HUES64 (cell line): ENCODE measurements around the gene DRC7.
"Not testable (repeated sequence)": the region's sequence is repeated elsewhere in the genome, so short reads cannot be mapped to it uniquely, and the experiment has no call there.

Experiments
- H3K27ac ChIP-seq: 2 replicates; pipeline ENCODE4 v1.7.0; 2013; ENCODE audit warnings: low read depth, low read length, inconsistent platforms
- H3K27me3 ChIP-seq: 2 replicates; pipeline ENCODE4 v1.6.1; 2013; ENCODE audit warnings: mild to moderate bottlenecking, low read length; ENCODE audit not compliant: insufficient read depth
- H3K36me3 ChIP-seq: 2 replicates; pipeline ENCODE4 v1.6.1; 2013; ENCODE audit warnings: mild to moderate bottlenecking, low read length; ENCODE audit not compliant: insufficient read depth
- H3K4me1 ChIP-seq: 2 replicates; pipeline ENCODE4 v1.6.1; 2013; ENCODE audit warnings: mild to moderate bottlenecking, low read length, moderate library complexity; ENCODE audit not compliant: insufficient read depth
- H3K4me3 ChIP-seq: 2 replicates; pipeline ENCODE4 v1.5.1; 2013; ENCODE audit warnings: mild to moderate bottlenecking, low read length, moderate library complexity
- H3K9ac ChIP-seq: 2 replicates; pipeline ENCODE4 v1.6.1; 2013; ENCODE audit warnings: mild to moderate bottlenecking, low read depth, low read length
- H3K9me3 ChIP-seq: 2 replicates; pipeline ENCODE4 v1.6.1; 2013; ENCODE audit warnings: low read depth, low read length; ENCODE audit not compliant: insufficient read depth
- WGBS: fragments of 150-250, 120-280 bp; methylation state at CpG from one replicate; pipeline ENCODE4 v1.1.7; 2013; ENCODE audit warnings: missing lambda C conversion rate; 5-methylcytosine and 5-hydroxymethylcytosine counted together

Gene DRC7

DNA sequence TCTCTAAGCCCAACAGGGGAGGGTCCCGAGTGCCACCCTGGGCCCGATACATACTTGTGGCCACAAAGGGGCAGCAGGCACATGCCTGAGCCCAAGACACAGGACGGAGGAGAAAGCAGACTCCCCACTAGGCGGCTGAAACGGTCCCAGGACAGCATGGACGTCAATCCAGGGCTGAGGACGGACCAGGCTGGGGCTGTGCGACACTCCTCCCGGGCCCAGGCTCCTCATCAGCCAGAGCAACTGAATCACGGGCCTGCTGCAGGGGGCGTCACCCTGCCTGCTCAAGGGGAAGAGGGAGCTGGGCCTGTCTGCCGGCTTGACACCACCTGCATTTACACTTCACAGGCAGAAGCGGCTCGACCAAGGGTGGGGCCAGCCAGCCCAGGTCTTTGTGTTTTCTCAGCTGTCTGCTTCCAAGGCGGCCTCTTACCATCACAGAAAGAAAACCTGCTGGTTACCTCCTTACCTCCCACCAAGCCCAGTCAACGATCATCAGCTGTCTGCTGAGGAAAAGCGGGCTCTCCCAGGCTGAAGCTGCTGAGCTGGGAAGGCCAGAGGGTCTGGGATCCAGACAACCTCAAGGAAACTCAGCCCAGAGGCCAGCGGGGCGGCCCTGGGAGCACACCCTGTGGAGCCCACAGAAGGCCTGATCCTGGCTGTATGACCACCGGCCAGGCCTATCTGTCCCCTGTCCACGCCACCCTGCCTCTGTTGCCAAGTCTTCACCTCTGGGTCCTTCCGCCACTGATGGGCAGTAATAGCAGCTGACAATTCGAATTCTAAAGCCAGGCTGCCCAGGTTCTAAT lies 81.3 kb downstream of the DRC7 start:
- peaks cover 21% of the 10 kb centered on the region for H3K4me1 ChIP-seq
- H3K9ac ChIP-seq = no peak overlapping the region
- H3K27ac ChIP-seq = peak overlapping the region; percentile 39; the same call in 1 of the 2 replicates
- H3K9me3 ChIP-seq = no peaks in the 10 kb centered on the region
- no peak overlapping the region for H3K4me3 ChIP-seq
- WGBS = 10% methylated on average over 23 of the region's 23 CpGs
- no peaks in the 10 kb centered on the region for H3K36me3 ChIP-seq
- H3K27me3 ChIP-seq = no peaks in the 10 kb centered on the region

DNA sequence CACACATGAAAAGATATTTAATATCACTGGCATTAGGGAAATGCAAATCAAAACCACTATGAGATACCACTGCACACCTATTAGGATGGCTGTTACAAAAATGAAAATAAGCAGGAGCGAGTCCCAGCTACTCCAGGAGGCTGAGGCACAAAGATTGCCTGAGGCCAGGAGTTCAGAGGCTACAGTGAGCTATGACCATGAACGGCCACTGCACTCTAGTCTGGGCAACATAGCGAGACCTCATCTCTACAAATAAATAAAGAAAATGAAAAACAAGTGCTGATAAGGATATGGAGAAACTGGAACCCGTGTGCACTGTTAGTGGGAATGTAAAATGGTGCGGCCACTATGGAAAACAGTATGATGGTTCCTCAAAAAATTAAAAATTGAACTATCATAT lies 84.1 kb downstream of the DRC7 start:
- 95% methylated on average over 4 of the region's 5 CpGs for WGBS
- H3K27ac ChIP-seq = no peak overlapping the region
- H3K4me3 ChIP-seq = no peak overlapping the region
- H3K36me3 ChIP-seq = no peaks in the 10 kb centered on the region
- no peaks in the 10 kb centered on the region for H3K9me3 ChIP-seq
- no peaks in the 10 kb centered on the region for H3K27me3 ChIP-seq
- H3K4me1 ChIP-seq = peaks cover 21% of the 10 kb centered on the region
- H3K9ac ChIP-seq = no peak overlapping the region

DNA sequence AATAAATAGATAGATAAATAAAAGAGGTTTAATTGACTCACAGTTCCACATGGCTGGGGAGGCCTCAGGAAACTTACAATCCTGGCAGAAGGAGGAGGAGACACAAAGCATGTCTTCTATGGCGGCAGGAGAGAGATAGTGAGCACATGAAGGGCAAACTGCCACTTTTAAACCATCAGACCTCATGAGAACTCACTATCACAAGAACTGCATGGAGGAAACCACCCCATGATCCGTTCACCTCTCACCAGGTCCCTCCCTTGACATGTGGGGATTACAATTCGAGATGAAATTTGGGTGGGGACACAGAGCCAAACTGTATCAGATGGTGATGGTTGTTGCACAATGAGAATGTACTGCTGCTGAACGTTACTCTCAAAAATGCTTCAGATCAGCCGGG lies 85.2 kb downstream of the DRC7 start:
- H3K36me3 ChIP-seq, H3K9me3 ChIP-seq, H3K4me3 ChIP-seq, H3K27ac ChIP-seq, H3K27me3 ChIP-seq, H3K9ac ChIP-seq: not testable (repeated sequence)
- H3K4me1 ChIP-seq = peaks cover 19% of the 10 kb centered on the region
- 96% methylated on average over 4 of the region's 5 CpGs for WGBS

DNA sequence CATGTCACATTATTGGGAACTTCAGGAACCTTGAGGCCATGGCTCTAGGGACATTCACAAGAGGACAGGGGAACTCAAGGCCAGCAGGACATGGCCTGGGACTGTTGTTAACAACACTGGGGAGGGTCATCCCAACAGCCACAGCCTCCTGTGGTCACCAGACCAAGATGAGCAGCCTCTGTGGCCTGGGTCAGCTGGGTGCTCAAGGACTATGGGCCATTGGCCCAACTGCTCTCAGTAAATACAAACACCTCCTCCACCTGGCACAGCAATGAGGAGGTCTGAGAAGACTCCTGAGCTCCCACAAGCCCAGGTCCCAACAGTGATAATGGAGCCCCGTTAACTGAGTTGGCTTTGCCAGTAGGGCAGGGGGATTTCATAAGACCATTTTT lies 86.7 kb downstream of the DRC7 start:
- H3K27ac ChIP-seq = no peak overlapping the region
- H3K27me3 ChIP-seq = no peaks in the 10 kb centered on the region
- H3K36me3 ChIP-seq = no peaks in the 10 kb centered on the region
- H3K9me3 ChIP-seq = no peaks in the 10 kb centered on the region
- WGBS = 100% methylated on average over 1 of the region's 1 CpG
- no peak overlapping the region for H3K4me3 ChIP-seq
- H3K9ac ChIP-seq = no peak overlapping the region
- peaks cover 8% of the 10 kb centered on the region for H3K4me1 ChIP-seq
